ENCODE results near the gene DNASE1L3. TPM values are rescaled to one million over a fixed set of nuclear protein-coding genes. Genes with fewer than 3 reads are reported as not detected.

DNASE1L3 gene
- total and polyA plus RNA-seq, 2 of the 13 experiments (the other 11 are each of a cell fraction or from before 2014, with no cell fraction given) = 0.86 to 1.7 TPM

- TF ChIP-seq ZNF775 (CRISPR knock-in tag; IDR thresholded peaks at IDR 0.05; ENCODE audit: borderline replicate concordance) (no peak), ZNF788 (CRISPR knock-in tag; IDR thresholded peaks at IDR 0.05; ENCODE audit: borderline replicate concordance) (peak; percentile 38; the same call in 1 of the 2 replicates), CTCF (CRISPR knock-in tag; IDR thresholded peaks at IDR 0.05) (peak; percentile 14; the same call in 1 of the 2 replicates), SOX13 (IDR thresholded peaks at IDR 0.05) (no peak), SOX13 (CRISPR knock-in tag; conservative IDR thresholded peaks at IDR 0.05 in 1 of 2, IDR thresholded peaks at IDR 0.05 in 1 of 2) (peak in 1 of 2 experiments; percentile 55; a peak in 1 of 4 replicates), MED1 (CRISPR knock-in tag; IDR thresholded peaks at IDR 0.05) (no peak), ZNF710 (CRISPR knock-in tag; IDR thresholded peaks at IDR 0.05; ENCODE audit: borderline replicate concordance) (peak; percentile 38; the same call in 1 of the 2 replicates), ZNF598 (CRISPR knock-in tag; IDR thresholded peaks at IDR 0.05; ENCODE audit: borderline replicate concordance) (peak; percentile 72; the same call in 1 of the 2 replicates), ZNF614 (CRISPR knock-in tag; IDR thresholded peaks at IDR 0.05; ENCODE audit: borderline replicate concordance) (no peak), THAP11 (CRISPR knock-in tag; IDR thresholded peaks at IDR 0.05) (0 out of 2 replicates have a peak, but pooled peaks have one; percentile 33), ZNF543 (CRISPR knock-in tag; IDR thresholded peaks at IDR 0.05) (0 out of 2 replicates have a peak, but pooled peaks have one; percentile 37), TP53 (CRISPR knock-in tag; conservative IDR thresholded peaks at IDR 0.05) (0 out of 2 replicates have a peak, but pooled peaks have one; percentile 7), FOXP4 (CRISPR knock-in tag; IDR thresholded peaks at IDR 0.05) (0 out of 2 replicates have a peak, but pooled peaks have one; percentile 33), ZNF501 (CRISPR knock-in tag; IDR thresholded peaks at IDR 0.05) (peak; percentile 60; the same call in 1 of the 2 replicates), ARID4A (CRISPR knock-in tag; IDR thresholded peaks at IDR 0.05; ENCODE audit: borderline replicate concordance) (peak; percentile 78), TBX3 (IDR thresholded peaks at IDR 0.05; ENCODE audit: borderline replicate concordance) (peak; percentile 22; the same call in 1 of the 2 replicates)
Measured at GRCh38 chr3:58237941-58238681, 27.3 kb upstream of the DNASE1L3 start (continued).
